ENCODE results near the gene ACP4. TPM values are rescaled to one million over a fixed set of nuclear protein-coding genes. Genes with fewer than 3 reads are reported as not detected.
A peak's percentile ranks its signal among the peaks of the same experiment; 100 is the strongest.

The ACP4 gene
- total and polyA plus RNA-seq, 2 experiments from 2014 or later = not detected

- Mint-ChIP-seq H3K9me3 (peaks cover 19% of the 10 kb centered on the region; the same call in 2 of the 3 replicates), H3K4me1 (peaks cover 32% of the 10 kb centered on the region), H3K36me3 (ENCODE audit: low read depth) (peaks cover 3% of the 10 kb centered on the region; the same call in 1 of the 3 replicates), H3K27ac (peak overlapping the region; percentile 80), H3K4me3 (peak overlapping the region; percentile 79), H3K27me3 (ENCODE audit: insufficient read depth, low read depth, poor library complexity) (peaks cover 31% of the 10 kb centered on the region)
- no peaks in the 10 kb centered on the region for H3K9me2 ChIP-seq (ENCODE audit: insufficient read depth)
- peak overlapping the region; percentile 93 for H3K4me2 ChIP-seq
- DNase-seq (ENCODE audit: low spot score) = peak; percentile 96
- peaks cover 23% of the 10 kb centered on the region for H3K4me1 ChIP-seq (ENCODE audit: insufficient read depth)
- no peaks in the 10 kb centered on the region for H4K20me1 ChIP-seq (replicated peaks; ENCODE audit: insufficient read depth)
- no peaks in the 10 kb centered on the region for H3F3A ChIP-seq (replicated peaks; ENCODE audit: low read depth)
- peak overlapping the region; percentile 99 for H2AFZ ChIP-seq
- H3K36me3 ChIP-seq (ENCODE audit: insufficient read depth) = no peaks in the 10 kb centered on the region
- ATAC-seq = peak; percentile 87
- no peak overlapping the region for H3K27ac ChIP-seq (ENCODE audit: low read depth)
- no peaks in the 10 kb centered on the region for H3K79me2 ChIP-seq (replicated peaks; ENCODE audit: insufficient read depth)
- TF ChIP-seq ZNF331 (CRISPR knock-in tag; IDR thresholded peaks at IDR 0.05; ENCODE audit: low read depth) = no peak
- peak; percentile 75 for TF ChIP-seq POLR2AphosphoS5 (IDR thresholded peaks at IDR 0.05; ENCODE audit: low read depth)
- TF ChIP-seq ETS1 (IDR thresholded peaks at IDR 0.05) = no peak
- TF ChIP-seq CREB1 (CRISPR knock-in tag; IDR thresholded peaks at IDR 0.05; ENCODE audit: low read depth) = no peak
- no peak for TF ChIP-seq REST (IDR thresholded peaks at IDR 0.05; ENCODE audit: unreplicated experiment)
- TF ChIP-seq EZH2phosphoT487 (IDR thresholded peaks at IDR 0.05; ENCODE audit: unreplicated experiment) = no peak
- H3K4me3 ChIP-seq = peak overlapping the region; percentile 84
- H3K27me3 ChIP-seq (ENCODE audit: insufficient read depth) = peaks cover 45% of the 10 kb centered on the region
Observed at GRCh38 chr19:50817941-50818858, 28.0 kb downstream of the ACP4 start.

DNA sequence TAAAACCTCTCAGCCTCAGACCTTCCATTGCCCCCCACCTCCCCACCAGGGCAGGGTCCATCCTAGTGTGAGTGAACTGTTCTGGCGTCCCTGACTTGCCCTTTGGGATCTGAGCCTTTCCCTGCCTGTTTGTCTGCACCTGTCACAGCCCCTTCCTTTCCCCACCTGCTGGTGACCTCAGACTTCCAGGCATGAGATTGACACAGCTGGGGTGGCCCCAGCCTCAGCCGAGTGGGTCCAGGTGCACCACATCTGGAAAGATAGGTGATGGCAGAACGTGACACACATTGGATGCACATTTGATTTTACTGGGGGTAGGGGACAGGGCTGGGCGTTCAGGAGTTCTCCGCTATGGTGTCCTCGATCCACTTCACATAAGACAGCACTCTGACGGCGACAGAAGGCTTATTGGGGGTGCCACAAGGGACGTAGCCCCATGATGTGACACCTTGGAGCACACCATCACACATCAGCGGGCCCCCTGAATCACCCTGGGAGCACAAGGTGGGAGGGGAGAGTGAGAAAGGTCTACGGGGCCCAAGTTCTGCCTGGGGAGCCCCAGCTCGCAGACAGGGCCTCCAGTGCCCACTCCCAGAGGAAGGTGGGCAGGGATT, 28.8 kb downstream of the ACP4 start:
- H3K4me2 ChIP-seq = peak overlapping the region; percentile 93
- Mint-ChIP-seq H3K27me3 (ENCODE audit: insufficient read depth, low read depth, poor library complexity) (peaks cover 31% of the 10 kb centered on the region), H3K27ac (no peak overlapping the region), H3K4me3 (peak overlapping the region; percentile 79), H3K36me3 (ENCODE audit: low read depth) (peaks cover 3% of the 10 kb centered on the region; the same call in 1 of the 3 replicates), H3K4me1 (peaks cover 32% of the 10 kb centered on the region), H3K9me3 (peaks cover 19% of the 10 kb centered on the region; the same call in 2 of the 3 replicates)
- ATAC-seq (no peak), DNase-seq (ENCODE audit: low spot score) (no peak)
- H3K36me3 ChIP-seq (ENCODE audit: insufficient read depth) = no peaks in the 10 kb centered on the region
- no peaks in the 10 kb centered on the region for H3F3A ChIP-seq (replicated peaks; ENCODE audit: low read depth)
- no peak overlapping the region for H3K27ac ChIP-seq (ENCODE audit: low read depth)
- peaks cover 23% of the 10 kb centered on the region for H3K4me1 ChIP-seq (ENCODE audit: insufficient read depth)
- H3K79me2 ChIP-seq (replicated peaks; ENCODE audit: insufficient read depth) = no peaks in the 10 kb centered on the region
- no peak overlapping the region for H2AFZ ChIP-seq
- H3K9me2 ChIP-seq (ENCODE audit: insufficient read depth) = no peaks in the 10 kb centered on the region
- H4K20me1 ChIP-seq (replicated peaks; ENCODE audit: insufficient read depth) = no peaks in the 10 kb centered on the region
- H3K4me3 ChIP-seq = peak overlapping the region; percentile 84
- H3K27me3 ChIP-seq (ENCODE audit: insufficient read depth) = peaks cover 45% of the 10 kb centered on the region
- TF ChIP-seq POLR2AphosphoS5 (IDR thresholded peaks at IDR 0.05; ENCODE audit: low read depth) (no peak), EZH2 (IDR thresholded peaks at IDR 0.05; ENCODE audit: low read depth, unreplicated experiment) (no peak), JUNB (IDR thresholded peaks at IDR 0.05; ENCODE audit: unreplicated experiment) (no peak), ETS1 (IDR thresholded peaks at IDR 0.05) (no peak), STAT1 (IDR thresholded peaks at IDR 0.05; ENCODE audit: unreplicated experiment) (no peak), CREB1 (CRISPR knock-in tag; IDR thresholded peaks at IDR 0.05; ENCODE audit: low read depth) (no peak), ZNF331 (CRISPR knock-in tag; IDR thresholded peaks at IDR 0.05; ENCODE audit: low read depth) (no peak), EZH2phosphoT487 (IDR thresholded peaks at IDR 0.05; ENCODE audit: unreplicated experiment) (no peak), NANOG (IDR thresholded peaks at IDR 0.05; ENCODE audit: borderline replicate concordance) (no peak), ZNF114 (CRISPR knock-in tag; IDR thresholded peaks at IDR 0.05) (no peak)
- TF ChIP-seq, protein P1, sequence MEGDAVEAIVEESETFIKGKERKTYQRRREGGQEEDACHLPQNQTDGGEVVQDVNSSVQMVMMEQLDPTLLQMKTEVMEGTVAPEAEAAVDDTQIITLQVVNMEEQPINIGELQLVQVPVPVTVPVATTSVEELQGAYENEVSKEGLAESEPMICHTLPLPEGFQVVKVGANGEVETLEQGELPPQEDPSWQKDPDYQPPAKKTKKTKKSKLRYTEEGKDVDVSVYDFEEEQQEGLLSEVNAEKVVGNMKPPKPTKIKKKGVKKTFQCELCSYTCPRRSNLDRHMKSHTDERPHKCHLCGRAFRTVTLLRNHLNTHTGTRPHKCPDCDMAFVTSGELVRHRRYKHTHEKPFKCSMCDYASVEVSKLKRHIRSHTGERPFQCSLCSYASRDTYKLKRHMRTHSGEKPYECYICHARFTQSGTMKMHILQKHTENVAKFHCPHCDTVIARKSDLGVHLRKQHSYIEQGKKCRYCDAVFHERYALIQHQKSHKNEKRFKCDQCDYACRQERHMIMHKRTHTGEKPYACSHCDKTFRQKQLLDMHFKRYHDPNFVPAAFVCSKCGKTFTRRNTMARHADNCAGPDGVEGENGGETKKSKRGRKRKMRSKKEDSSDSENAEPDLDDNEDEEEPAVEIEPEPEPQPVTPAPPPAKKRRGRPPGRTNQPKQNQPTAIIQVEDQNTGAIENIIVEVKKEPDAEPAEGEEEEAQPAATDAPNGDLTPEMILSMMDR (conservative IDR thresholded peaks at IDR 0.05; ENCODE audit: low read depth in 2 of 2) = no peak

Data from GM23338 (cell line).